Right kidney (tissue), 1 donor: ENCODE data around the gene ARSG.
"Not testable (repeated sequence)": the region's sequence is repeated elsewhere in the genome, so short reads cannot be mapped to it uniquely, and the experiment has no call there.

Experiments
- DNase-seq: peaks from one replicate; pipeline ENCODE4 v3.0.0-alpha.2; 2016

ARSG gene

GRCh38 chr17:68398691-68399637 is 107.7 kb downstream of the ARSG start:
- peak; percentile 44 for DNase-seq

DNA sequence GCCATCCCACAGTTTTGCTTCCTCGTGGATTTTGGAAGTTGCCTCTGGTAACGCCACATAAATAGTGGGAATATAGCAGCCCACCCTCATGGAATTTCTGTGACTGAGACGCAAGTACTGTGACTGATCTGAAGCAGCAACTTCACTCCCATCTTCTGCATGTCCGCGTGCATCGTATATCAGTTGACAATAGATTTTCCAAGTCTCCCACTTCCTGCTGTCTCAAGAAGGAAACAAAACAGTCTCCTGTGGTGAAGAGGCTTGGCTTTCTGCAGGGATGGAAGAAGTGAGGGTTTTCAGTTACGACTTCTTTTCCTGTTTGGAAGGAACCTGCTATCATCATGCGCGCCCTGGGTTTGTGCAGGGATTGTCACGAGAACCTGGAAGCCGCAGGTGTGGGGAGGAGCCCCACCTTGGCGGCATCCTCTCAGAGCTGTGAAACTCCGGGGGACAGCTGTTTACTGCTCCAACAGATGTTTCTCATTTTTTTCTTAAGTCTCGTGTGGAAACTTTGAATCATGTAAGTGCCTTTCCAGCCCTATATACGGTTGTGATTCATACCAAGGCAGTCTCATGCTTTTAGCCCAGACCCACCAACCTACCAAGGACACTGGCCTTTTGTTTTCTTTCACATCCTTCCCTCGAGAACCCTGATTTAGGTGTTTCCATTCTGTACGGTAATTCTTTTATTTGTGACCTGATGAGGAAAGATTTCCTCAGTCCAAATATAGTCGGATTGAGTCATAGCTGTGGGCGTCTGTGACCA is 108.5 kb downstream of the ARSG start:
- DNase-seq, result no peak

GRCh38 chr17:68400404-68400735 is 109.1 kb downstream of the ARSG start:
- DNase-seq, result no peak

DNA sequence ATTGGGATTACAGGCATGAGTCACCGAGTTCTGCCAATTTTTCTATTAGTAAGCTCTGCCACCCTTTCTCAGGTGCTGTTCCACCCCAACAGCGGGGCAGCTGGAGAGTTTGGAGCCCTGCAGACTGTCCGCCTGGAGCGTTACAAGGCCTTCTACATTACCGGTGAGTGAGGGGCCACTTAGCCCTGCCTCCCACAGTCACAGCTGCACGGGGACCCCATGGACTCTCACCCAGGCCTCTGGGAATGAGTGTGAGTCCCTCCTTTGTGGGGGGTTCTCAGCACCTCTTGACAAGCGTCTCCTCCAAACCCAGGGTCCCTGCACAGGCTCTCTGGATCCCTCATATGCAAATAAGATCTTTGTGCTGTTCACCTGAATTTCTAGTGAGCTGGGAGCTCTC is 110.0 kb downstream of the ARSG start:
- no peak for DNase-seq

DNA sequence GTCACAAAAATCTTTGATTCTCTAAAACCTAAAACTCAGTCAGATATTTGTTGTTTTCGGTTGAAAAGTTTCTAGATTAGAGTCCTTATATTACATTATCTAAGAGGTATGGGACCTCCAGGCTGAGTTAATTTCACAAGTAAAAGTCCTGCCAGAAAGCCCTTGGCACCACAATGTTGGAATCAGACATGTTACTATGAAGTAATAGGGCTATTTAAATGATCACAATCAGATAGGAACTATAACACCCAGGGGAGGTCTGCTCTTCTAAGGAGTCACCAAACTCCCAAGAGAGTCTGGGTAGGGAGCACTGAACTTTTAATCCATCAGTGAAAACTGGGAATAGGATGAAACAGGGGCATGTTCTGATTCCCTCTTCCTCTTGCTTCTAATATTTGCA is 111.8 kb downstream of the ARSG start:
- no peak for DNase-seq

DNA sequence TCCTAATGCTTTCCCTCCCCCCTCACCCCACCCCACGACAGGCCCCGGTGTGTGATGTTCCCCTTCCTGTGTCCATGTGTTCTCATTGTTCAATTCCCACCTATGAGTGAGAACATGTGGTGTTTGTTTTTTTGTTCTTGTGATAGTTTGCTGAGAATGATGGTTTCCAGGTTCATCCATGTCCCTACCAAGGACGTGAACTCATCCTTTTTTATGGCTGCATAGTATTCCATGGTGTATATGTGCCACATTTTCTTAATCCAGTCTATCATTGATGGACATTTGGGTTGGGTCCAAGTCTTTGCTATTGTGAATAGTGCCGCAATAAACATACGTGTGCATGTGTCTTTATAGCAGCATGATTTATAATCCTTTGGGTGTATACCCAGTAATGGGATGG is 112.5 kb downstream of the ARSG start:
- DNase-seq, result not testable (repeated sequence)

DNA sequence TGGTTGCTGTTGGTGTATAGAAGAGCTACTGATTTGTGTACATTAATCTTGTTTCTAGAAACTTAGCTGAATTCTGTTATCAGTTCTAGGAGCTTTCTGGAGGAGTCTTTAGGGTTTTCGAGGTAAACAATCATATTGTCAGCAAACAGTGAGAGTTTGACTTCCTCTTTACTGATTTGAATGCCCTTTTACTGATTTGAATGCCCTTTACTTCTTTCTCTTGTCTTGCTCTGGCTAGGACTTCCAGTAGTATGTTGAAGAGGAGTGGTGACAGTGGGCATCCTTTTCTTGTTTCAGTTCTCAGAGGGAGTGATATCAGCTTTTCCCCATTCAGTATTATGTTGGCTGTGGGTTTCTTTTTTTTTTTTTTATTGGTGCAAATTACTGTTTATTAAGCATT is 116.4 kb downstream of the ARSG start:
- not testable (repeated sequence) for DNase-seq

GRCh38 chr17:68413597-68414560 is 122.6 kb downstream of the ARSG start:
- DNase-seq, result peak; percentile 41

GRCh38 chr17:68414901-68415300 is 123.6 kb downstream of the ARSG start:
- DNase-seq, result not testable (repeated sequence)

GRCh38 chr17:68417317-68417716 is 126.0 kb downstream of the ARSG start:
- no peak for DNase-seq

GRCh38 chr17:68418876-68419275 is 127.6 kb downstream of the ARSG start:
- DNase-seq, result no peak

DNA sequence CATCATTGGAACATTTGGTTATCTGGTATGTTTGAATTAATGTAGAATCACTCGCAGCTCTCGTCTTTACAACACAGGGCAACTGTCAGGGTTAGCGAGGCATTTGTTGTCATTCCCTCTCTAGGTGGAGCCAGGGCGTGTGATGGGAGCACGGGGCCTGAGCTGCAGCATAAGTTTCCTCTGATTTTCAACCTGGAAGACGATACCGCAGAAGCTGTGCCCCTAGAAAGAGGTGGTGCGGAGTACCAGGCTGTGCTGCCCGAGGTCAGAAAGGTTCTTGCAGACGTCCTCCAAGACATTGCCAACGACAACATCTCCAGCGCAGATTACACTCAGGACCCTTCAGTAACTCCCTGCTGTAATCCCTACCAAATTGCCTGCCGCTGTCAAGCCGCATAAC is 128.8 kb downstream of the ARSG start:
- DNase-seq, result no peak

- no peak for DNase-seq
Measured at GRCh38 chr17:68421486-68421885, 130.2 kb downstream of the ARSG start.

DNA sequence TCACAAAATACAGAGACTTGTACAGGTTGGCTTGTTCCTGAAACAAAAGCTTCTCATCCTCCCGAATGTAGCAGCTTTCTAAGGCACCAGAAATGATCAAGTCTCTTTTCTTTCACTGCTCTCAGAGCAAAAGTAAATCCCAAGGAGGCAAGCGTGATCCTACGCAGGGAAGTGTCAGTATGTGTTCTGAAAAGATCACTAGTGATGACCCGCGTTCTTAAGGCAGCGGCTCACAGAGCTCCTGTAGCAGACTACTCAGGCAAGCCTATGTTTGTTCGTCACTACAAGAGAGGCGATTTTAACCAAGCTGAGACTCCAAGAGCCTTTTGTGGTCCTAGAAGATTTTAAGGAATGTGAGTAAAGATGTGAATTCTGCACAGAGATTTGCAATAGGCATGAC is 131.5 kb downstream of the ARSG start:
- DNase-seq, result no peak

GRCh38 chr17:68423251-68423650 is 132.0 kb downstream of the ARSG start:
- no peak for DNase-seq

- no peak for DNase-seq
Measured at GRCh38 chr17:68424203-68424602, 132.9 kb downstream of the ARSG start.

GRCh38 chr17:68424861-68425260 is 133.6 kb downstream of the ARSG start:
- DNase-seq, result no peak

GRCh38 chr17:68425979-68426378 is 134.7 kb downstream of the ARSG start:
- DNase-seq, result no peak

- no peak for DNase-seq
Measured at GRCh38 chr17:68427575-68427974, 136.3 kb downstream of the ARSG start.

- no peak for DNase-seq
Measured at GRCh38 chr17:68428498-68429172, 137.3 kb downstream of the ARSG start.

- DNase-seq, result no peak
Measured at GRCh38 chr17:68429881-68430280, 138.6 kb downstream of the ARSG start.
